Stimulated activated CD8-positive, alpha-beta memory T cell treated with anti-CD3 and anti-CD28 coated beads, Interleukin-7, amount 100 ng/mL, for 4 hours (primary cell): ENCODE measurements around the gene JMJD1C.

ENCODE experiments used
- DNase-seq, 2 donors: peaks; one replicate each; pipeline ENCODE4 v3.0.0-alpha.2; 2020; ENCODE audit warnings: low read depth in 2 of 2

The JMJD1C gene

GRCh38 chr10:63224241-63224640, 241.5 kb downstream of the JMJD1C start:
- DNase-seq: no peak

- no peak for DNase-seq
Measured at GRCh38 chr10:63221950-63222349, 243.8 kb downstream of the JMJD1C start.

GRCh38 chr10:63219749-63220148, 246.0 kb downstream of the JMJD1C start:
- DNase-seq: no peak

- no peak for DNase-seq
Measured at GRCh38 chr10:63217120-63217605, 248.6 kb downstream of the JMJD1C start.

- DNase-seq: no peak
Measured at GRCh38 chr10:63214571-63214970, 251.2 kb downstream of the JMJD1C start.

- no peak for DNase-seq
Measured at GRCh38 chr10:63213489-63213888, 252.3 kb downstream of the JMJD1C start.

- no peak for DNase-seq
Measured at GRCh38 chr10:63210611-63211196, 255.1 kb downstream of the JMJD1C start.

- DNase-seq: no peak
Measured at GRCh38 chr10:63209705-63210104, 256.1 kb downstream of the JMJD1C start.

GRCh38 chr10:63208986-63209385, 256.8 kb downstream of the JMJD1C start:
- DNase-seq: no peak

GRCh38 chr10:63206997-63207811, 258.6 kb downstream of the JMJD1C start:
- DNase-seq: no peak

- DNase-seq: no peak
Measured at GRCh38 chr10:63206576-63206975, 259.2 kb downstream of the JMJD1C start.

GRCh38 chr10:63205421-63205820, 260.4 kb downstream of the JMJD1C start:
- no peak for DNase-seq

GRCh38 chr10:63204667-63205391, 260.9 kb downstream of the JMJD1C start:
- DNase-seq: no peak

- no peak for DNase-seq
Measured at GRCh38 chr10:63201118-63201517, 264.7 kb downstream of the JMJD1C start.

GRCh38 chr10:63200431-63200830, 265.3 kb downstream of the JMJD1C start:
- DNase-seq: no peak

GRCh38 chr10:63199716-63200115, 266.1 kb downstream of the JMJD1C start:
- DNase-seq: no peak

- DNase-seq: no peak
Measured at GRCh38 chr10:63197344-63198092, 268.3 kb downstream of the JMJD1C start.

- no peak for DNase-seq
Measured at GRCh38 chr10:63192826-63193225, 273.0 kb downstream of the JMJD1C start.

- no peak for DNase-seq
Measured at GRCh38 chr10:63175534-63175933, 290.2 kb downstream of the JMJD1C start.

GRCh38 chr10:63173468-63174232, 292.1 kb downstream of the JMJD1C start:
- DNase-seq: no peak

- no peak for DNase-seq
Measured at GRCh38 chr10:63171926-63172325, 293.9 kb downstream of the JMJD1C start.
